Measurements from ENCODE around the gene WDR33.

DNA sequence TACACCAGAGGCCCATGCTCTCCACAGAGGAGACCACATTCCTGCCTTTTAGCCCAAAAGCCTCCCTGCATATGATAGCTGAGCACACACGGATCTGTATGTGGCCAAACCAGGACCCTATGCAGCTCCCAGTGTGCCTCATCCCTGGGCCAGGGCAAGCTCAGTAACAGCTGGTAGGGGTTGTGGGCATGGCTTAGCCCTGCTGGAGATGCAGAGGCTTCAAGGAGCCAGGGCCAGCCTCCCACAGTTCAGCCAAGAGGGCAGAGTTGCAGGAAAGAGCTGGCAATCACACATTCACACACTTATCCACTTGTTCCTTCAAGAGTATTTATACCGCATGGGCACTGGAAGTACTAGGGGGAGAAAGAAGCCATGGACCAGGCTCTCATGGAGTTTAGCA is 134.1 kb downstream of the WDR33 start:
- TF ChIP-seq, protein P1, sequence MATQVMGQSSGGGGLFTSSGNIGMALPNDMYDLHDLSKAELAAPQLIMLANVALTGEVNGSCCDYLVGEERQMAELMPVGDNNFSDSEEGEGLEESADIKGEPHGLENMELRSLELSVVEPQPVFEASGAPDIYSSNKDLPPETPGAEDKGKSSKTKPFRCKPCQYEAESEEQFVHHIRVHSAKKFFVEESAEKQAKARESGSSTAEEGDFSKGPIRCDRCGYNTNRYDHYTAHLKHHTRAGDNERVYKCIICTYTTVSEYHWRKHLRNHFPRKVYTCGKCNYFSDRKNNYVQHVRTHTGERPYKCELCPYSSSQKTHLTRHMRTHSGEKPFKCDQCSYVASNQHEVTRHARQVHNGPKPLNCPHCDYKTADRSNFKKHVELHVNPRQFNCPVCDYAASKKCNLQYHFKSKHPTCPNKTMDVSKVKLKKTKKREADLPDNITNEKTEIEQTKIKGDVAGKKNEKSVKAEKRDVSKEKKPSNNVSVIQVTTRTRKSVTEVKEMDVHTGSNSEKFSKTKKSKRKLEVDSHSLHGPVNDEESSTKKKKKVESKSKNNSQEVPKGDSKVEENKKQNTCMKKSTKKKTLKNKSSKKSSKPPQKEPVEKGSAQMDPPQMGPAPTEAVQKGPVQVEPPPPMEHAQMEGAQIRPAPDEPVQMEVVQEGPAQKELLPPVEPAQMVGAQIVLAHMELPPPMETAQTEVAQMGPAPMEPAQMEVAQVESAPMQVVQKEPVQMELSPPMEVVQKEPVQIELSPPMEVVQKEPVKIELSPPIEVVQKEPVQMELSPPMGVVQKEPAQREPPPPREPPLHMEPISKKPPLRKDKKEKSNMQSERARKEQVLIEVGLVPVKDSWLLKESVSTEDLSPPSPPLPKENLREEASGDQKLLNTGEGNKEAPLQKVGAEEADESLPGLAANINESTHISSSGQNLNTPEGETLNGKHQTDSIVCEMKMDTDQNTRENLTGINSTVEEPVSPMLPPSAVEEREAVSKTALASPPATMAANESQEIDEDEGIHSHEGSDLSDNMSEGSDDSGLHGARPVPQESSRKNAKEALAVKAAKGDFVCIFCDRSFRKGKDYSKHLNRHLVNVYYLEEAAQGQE (IDR thresholded peaks at IDR 0.05; ENCODE audit: low read depth): no peak
- TF ChIP-seq, protein P2, sequence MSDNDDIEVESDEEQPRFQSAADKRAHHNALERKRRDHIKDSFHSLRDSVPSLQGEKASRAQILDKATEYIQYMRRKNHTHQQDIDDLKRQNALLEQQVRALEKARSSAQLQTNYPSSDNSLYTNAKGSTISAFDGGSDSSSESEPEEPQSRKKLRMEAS (IDR thresholded peaks at IDR 0.05): no peak
- TF ChIP-seq FOXM1 (IDR thresholded peaks at IDR 0.05; ENCODE audit: borderline replicate concordance, low read depth): no peak

Measured in Ishikawa (cell line).